Esophagus (tissue), 2 donors: Measurements from ENCODE around the gene ANGPTL2. TPM values are rescaled to one million over a fixed set of nuclear protein-coding genes. Genes with fewer than 3 reads are reported as not detected.
"Not testable (repeated sequence)": the region's sequence is repeated elsewhere in the genome, so short reads cannot be mapped to it uniquely, and the experiment has no call there.

Source experiments
- H3K27ac ChIP-seq, 2 donors: one replicate each; pipeline ENCODE4 v1.5.1; 2013; ENCODE audit warnings: low read depth in 2 of 2, mild to moderate bottlenecking in 2 of 2, inconsistent platforms in 1 of 2, low read length in 1 of 2, moderate library complexity in 1 of 2
- H3K27me3 ChIP-seq, 2 donors: one replicate each; pipeline ENCODE4 v1.6.1; 2013; ENCODE audit warnings: low read length in 2 of 2, control low read depth in 1 of 2, mild to moderate bottlenecking in 1 of 2; ENCODE audit not compliant: insufficient read depth in 2 of 2, control insufficient read depth in 1 of 2
- H3K36me3 ChIP-seq, 2 donors: one replicate each; pipeline ENCODE4 v1.6.1; 2013; ENCODE audit warnings: low read length in 1 of 2; ENCODE audit not compliant: control insufficient read depth in 2 of 2, insufficient read depth in 2 of 2
- H3K4me1 ChIP-seq, 2 donors: one replicate each; pipeline ENCODE4 v1.6.1; 2013; ENCODE audit warnings: low read length in 1 of 2; ENCODE audit not compliant: control insufficient read depth in 2 of 2, insufficient read depth in 2 of 2
- H3K4me3 ChIP-seq, 2 donors: one replicate each; pipeline ENCODE4 v1.5.1; 2013; ENCODE audit warnings: low read length in 2 of 2, mild to moderate bottlenecking in 2 of 2, low read depth in 1 of 2, moderate library complexity in 1 of 2
- H3K9me3 ChIP-seq, 2 donors: one replicate each; pipeline ENCODE4 v1.6.1; 2013; ENCODE audit warnings: mild to moderate bottlenecking in 2 of 2, low read depth in 1 of 2, low read length in 1 of 2, moderate library complexity in 1 of 2; ENCODE audit not compliant: control insufficient read depth in 2 of 2, insufficient read depth in 1 of 2
- WGBS, 2 donors: extraction: QIAGEN DNeasy Blood & Tissue Kit; methylation state at CpG; one replicate each; pipeline ENCODE4 v1.1.7; 2013; 5-methylcytosine and 5-hydroxymethylcytosine counted together
- polyA plus RNA-seq, 2 donors: library from polyadenylated mRNA; stranded (reverse); fragments of 200-250 nt; gene quantifications; one replicate each; pipeline ENCODE4 v1.2.3, GENCODE V29; 2013
- donor health status: healthy with polysubstance abuse.
- donor health status: Bipolar disorder and iron deficiency.

Gene ANGPTL2
- polyA plus RNA-seq, 2 donors = 1.9 to 5.8 TPM

- Histone ChIP-seq H3K27ac (peak overlapping the region; percentile 14 to 40), H3K36me3 (no peaks in the 10 kb centered on the region), H3K9me3 (no peaks in the 10 kb centered on the region), H3K27me3 (no peaks in the 10 kb centered on the region), H3K4me3 (no peak overlapping the region), H3K4me1 (peaks cover 0 to 3% of the 10 kb centered on the region in 2 donors)
- 80 to 86% methylated on average over 5 of the region's 5 CpGs for WGBS, 2 donors
Observed at GRCh38 chr9:127155314-127155960, 33.0 kb upstream of the ANGPTL2 start.

- Histone ChIP-seq H3K27ac (peak overlapping the region in 1 of 2 donors; percentile 40), H3K36me3 (no peaks in the 10 kb centered on the region), H3K4me3 (no peak overlapping the region), H3K27me3 (no peaks in the 10 kb centered on the region), H3K9me3 (no peaks in the 10 kb centered on the region), H3K4me1 (peaks cover 0 to 3% of the 10 kb centered on the region in 2 donors)
- 51 to 59% methylated on average over 13 of the region's 13 CpGs for WGBS, 2 donors
Observed at GRCh38 chr9:127154390-127155191, 32.2 kb upstream of the ANGPTL2 start.

- peaks cover 0 to 3% of the 10 kb centered on the region in 2 donors for H3K4me1 ChIP-seq
- peak overlapping the region in 1 of 2 donors; percentile 11 for H3K27ac ChIP-seq
- WGBS, 2 donors = 91 to 94% methylated on average over 5 of the region's 5 CpGs
Observed at GRCh38 chr9:127154003-127154389, 31.6 kb upstream of the ANGPTL2 start.

GRCh38 chr9:127153501-127153900, 31.1 kb upstream of the ANGPTL2 start:
- no peaks in the 10 kb centered on the region for H3K36me3 ChIP-seq
- WGBS, 2 donors = 92 to 94% methylated on average over 4 of the region's 4 CpGs

More at GRCh38 chr9:127154003-127154389, 31.6 kb upstream of the ANGPTL2 start:
- H3K4me3 ChIP-seq = no peak overlapping the region
- H3K36me3 ChIP-seq = no peaks in the 10 kb centered on the region
- H3K27me3 ChIP-seq = no peaks in the 10 kb centered on the region
- no peaks in the 10 kb centered on the region for H3K9me3 ChIP-seq

DNA sequence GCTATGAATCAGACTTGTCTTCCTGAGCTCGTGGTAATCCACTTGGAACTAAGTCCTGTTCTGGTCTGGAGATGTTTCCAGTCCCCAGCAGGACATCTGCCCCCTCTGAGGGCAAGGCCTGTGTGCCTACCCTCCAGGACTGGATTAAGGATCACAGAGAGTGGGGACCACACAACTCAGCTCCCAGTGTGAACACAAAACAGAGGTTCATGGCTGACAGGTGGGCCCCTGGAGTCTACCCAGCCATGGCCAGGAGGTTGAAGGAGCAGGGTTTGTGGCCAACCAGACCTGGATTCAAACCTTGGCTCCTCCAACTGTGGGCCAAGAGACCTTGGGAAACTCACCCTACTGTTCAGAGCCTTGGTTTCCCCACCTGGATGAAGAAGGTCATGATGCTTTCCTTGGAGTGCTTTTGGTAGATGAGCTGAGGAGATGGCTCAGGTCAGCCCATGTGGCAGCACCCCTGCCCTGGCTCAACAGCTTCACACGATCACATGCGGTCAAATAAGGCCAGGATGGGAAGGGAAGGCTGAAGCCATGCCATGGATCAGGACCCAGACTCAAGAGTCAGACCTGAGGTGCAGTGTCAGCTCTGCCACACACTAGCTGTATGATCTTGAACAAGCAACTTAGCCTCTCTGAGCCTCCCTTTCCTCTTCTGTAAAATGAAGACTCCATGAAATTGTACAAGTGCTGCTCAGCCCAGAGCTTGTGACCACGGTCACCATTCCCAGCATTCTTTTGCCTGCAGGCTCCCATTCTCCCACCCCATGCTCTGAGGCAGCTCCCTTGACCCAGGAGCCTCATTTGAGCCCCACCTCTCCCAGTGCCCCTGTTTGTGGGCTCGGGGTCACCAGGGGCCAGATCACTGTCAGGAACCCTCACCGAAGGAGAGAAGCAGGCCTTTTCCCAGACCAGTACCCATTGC, 27.3 kb upstream of the ANGPTL2 start:
- Histone ChIP-seq H3K4me3 (no peak overlapping the region), H3K4me1 (peaks cover 0 to 3% of the 10 kb centered on the region in 2 donors), H3K27me3 (no peaks in the 10 kb centered on the region), H3K27ac (no peak overlapping the region), H3K36me3 (peaks cover 0 to 2% of the 10 kb centered on the region in 2 donors), H3K9me3 (no peaks in the 10 kb centered on the region)
- WGBS, 2 donors = 90 to 91% methylated on average over 6 of the region's 6 CpGs

More at GRCh38 chr9:127153501-127153900, 31.1 kb upstream of the ANGPTL2 start:
- H3K27me3 ChIP-seq = no peaks in the 10 kb centered on the region
- H3K4me3 ChIP-seq = no peak overlapping the region
- H3K9me3 ChIP-seq = no peaks in the 10 kb centered on the region
- peaks cover 0 to 3% of the 10 kb centered on the region in 2 donors for H3K4me1 ChIP-seq
- no peak overlapping the region for H3K27ac ChIP-seq

DNA sequence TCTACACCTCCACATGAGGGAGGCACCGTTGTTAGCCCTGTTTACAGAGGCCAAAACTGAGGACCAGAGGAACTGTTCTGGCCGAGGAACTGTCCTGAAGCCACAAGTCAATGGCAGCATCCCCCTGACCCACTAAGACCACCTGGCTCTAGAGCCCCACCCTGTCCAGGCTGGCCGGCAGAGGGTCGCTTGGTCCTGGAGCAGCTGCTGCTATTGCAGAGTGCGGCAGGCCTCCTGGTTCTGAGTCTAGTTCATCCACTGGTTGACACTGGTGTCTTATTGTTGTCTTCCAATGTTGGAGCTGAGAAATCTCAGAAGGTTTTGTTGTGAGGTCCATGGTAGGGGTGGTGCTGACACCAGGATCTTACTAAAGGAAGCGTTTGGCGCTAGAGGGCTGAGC, 26.6 kb upstream of the ANGPTL2 start:
- Histone ChIP-seq H3K4me3 (no peak overlapping the region), H3K4me1 (peaks cover 0 to 1% of the 10 kb centered on the region in 2 donors), H3K27me3 (no peaks in the 10 kb centered on the region), H3K27ac (no peak overlapping the region), H3K9me3 (no peaks in the 10 kb centered on the region), H3K36me3 (peaks cover 0 to 2% of the 10 kb centered on the region in 2 donors)
- WGBS, 2 donors = 95 to 98% methylated on average over 7 of the region's 7 CpGs

DNA sequence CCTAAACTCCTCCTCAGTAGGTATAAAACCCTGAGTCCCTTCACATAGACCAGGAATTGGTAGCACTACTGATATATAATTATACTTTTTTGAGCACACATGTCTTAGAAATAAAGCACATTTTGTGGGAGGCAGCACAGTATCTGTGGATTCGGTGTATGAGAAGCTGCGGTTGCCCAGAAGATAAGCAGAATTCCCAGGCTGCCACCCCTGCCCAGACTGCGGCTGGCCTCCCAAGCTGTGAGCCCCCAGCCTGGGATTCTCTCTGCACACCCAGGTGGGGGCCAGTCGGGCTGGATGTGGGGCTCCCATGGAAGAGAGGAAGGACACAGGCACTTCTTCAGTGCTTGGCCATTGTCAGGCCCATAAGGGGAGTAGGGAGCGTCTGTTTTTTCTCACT, 25.6 kb upstream of the ANGPTL2 start:
- no peak overlapping the region for H3K27ac ChIP-seq
- no peak overlapping the region for H3K4me3 ChIP-seq
- no peaks in the 10 kb centered on the region for H3K4me1 ChIP-seq
- H3K27me3 ChIP-seq = no peaks in the 10 kb centered on the region
- 93 to 94% methylated on average over 5 of the region's 5 CpGs for WGBS, 2 donors
- peaks cover 0 to 2% of the 10 kb centered on the region in 2 donors for H3K36me3 ChIP-seq
- no peaks in the 10 kb centered on the region for H3K9me3 ChIP-seq

DNA sequence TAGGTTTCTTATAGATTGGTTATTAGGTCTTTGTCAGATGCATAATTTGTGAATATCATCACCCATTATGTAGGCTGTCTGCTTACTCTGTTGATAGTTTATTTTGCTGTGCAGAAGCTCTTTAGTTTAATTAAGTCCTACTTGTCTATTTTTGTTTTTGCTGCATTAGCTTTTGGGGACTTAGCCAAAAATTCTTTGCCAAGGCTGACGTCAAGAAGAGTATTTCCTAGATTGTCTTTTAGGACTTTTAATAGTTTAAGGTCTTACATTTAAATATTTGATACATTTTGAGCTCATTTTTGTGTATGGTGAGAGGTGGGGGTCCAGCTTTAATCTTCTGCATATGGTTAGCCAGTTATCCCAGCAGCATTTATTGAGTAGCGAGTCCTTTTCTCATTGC, 24.8 kb upstream of the ANGPTL2 start:
- Histone ChIP-seq H3K9me3 (no peaks in the 10 kb centered on the region), H3K4me1 (peaks cover 0 to under 1% of the 10 kb centered on the region in 2 donors), H3K27me3 (no peaks in the 10 kb centered on the region), H3K27ac (no peak overlapping the region), H3K36me3 (peaks cover 0 to 2% of the 10 kb centered on the region in 2 donors), H3K4me3 (no peak overlapping the region)
- 71 to 75% methylated on average over 2 of the region's 2 CpGs for WGBS, 2 donors

DNA sequence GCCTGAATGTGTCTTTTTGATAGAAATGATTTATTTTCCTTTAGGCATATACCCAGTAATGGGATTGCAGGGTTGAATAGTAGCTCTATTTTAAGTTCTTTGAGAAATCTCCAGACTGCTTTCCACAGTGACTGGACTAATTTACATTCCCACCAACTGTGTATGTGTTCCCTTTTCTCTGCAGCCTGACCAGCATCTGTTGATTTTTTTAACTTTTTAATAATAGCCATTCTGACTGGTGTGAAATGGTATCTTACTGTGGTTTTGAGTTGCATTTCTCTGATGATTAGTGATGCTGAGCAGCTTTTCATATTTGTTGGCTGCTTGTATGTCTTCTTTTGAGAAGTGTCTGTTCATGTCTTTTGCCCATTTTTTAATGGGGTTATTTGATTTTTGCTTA, 24.4 kb upstream of the ANGPTL2 start:
- not testable (repeated sequence) for H3K9me3 ChIP-seq, H3K4me3 ChIP-seq, H3K36me3 ChIP-seq, H3K27ac ChIP-seq, H3K4me1 ChIP-seq, H3K27me3 ChIP-seq
